ENCODE measurements around the gene MTA1.
A peak's percentile ranks its signal among the peaks of the same experiment; 100 is the strongest.

Gene MTA1

DNA sequence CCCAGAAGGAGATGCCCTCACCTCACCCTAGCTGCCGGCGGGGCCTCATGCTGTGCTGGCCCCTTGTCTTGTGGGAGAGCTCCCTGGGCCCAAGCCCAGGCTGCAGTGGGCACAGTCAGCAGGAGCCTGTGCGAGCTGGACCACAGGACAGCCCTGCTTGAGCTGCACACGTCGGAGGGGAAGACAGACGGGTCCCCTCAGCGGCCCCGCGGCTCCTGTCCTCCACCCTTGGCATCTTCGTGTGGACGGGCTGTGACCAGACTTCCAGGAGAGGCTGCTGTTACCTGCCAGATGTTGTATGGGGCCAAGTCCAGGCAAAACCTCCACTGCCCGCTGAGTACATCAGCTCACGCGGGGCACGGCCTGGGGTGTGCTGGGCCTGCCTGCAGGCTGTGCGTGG lies 30.7 kb upstream of the MTA1 start:
- TF ChIP-seq, protein P1, sequence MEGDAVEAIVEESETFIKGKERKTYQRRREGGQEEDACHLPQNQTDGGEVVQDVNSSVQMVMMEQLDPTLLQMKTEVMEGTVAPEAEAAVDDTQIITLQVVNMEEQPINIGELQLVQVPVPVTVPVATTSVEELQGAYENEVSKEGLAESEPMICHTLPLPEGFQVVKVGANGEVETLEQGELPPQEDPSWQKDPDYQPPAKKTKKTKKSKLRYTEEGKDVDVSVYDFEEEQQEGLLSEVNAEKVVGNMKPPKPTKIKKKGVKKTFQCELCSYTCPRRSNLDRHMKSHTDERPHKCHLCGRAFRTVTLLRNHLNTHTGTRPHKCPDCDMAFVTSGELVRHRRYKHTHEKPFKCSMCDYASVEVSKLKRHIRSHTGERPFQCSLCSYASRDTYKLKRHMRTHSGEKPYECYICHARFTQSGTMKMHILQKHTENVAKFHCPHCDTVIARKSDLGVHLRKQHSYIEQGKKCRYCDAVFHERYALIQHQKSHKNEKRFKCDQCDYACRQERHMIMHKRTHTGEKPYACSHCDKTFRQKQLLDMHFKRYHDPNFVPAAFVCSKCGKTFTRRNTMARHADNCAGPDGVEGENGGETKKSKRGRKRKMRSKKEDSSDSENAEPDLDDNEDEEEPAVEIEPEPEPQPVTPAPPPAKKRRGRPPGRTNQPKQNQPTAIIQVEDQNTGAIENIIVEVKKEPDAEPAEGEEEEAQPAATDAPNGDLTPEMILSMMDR (IDR thresholded peaks at IDR 0.05; ENCODE audit: low read depth, low read length), result no peak
- no peak for DNase-seq (ENCODE audit: low read depth)
- H3K4me3 ChIP-seq (ENCODE audit: low read depth, low read length), result no peak overlapping the region

DNA sequence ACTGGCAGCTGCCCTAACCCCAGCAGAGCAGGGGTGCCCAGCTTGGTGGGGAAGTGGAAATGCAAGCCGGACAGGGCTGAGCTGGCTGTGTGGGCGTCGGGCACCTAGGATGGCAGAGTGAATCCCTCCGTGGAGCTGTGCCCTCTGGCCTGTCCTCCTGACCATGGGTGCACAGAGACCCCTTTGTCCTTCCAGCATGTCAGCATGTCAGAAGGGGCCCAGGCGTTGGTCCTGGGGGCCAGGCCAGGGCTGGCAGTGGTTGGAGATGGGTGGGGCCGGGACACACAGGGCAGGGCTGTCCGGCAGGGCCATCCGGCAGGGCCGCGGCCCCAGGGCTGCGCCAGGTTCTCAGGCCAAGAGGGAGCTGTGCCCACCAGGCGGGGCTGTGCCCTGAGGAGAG lies 30.1 kb upstream of the MTA1 start:
- TF ChIP-seq MYC (IDR thresholded peaks at IDR 0.05; ENCODE audit: low read depth, low read length), result no peak
- TF ChIP-seq, protein P2, sequence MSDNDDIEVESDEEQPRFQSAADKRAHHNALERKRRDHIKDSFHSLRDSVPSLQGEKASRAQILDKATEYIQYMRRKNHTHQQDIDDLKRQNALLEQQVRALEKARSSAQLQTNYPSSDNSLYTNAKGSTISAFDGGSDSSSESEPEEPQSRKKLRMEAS (IDR thresholded peaks at IDR 0.05; ENCODE audit: low read depth, low read length), result no peak
- TF ChIP-seq POLR2A (IDR thresholded peaks at IDR 0.05; ENCODE audit: extremely low read depth, insufficient read length), result no peak
- TF ChIP-seq, protein P1 (IDR thresholded peaks at IDR 0.05; ENCODE audit: low read depth, low read length), result no peak
- H3K4me3 ChIP-seq (ENCODE audit: low read depth, low read length), result no peak overlapping the region
- no peak for DNase-seq (ENCODE audit: low read depth)

DNA sequence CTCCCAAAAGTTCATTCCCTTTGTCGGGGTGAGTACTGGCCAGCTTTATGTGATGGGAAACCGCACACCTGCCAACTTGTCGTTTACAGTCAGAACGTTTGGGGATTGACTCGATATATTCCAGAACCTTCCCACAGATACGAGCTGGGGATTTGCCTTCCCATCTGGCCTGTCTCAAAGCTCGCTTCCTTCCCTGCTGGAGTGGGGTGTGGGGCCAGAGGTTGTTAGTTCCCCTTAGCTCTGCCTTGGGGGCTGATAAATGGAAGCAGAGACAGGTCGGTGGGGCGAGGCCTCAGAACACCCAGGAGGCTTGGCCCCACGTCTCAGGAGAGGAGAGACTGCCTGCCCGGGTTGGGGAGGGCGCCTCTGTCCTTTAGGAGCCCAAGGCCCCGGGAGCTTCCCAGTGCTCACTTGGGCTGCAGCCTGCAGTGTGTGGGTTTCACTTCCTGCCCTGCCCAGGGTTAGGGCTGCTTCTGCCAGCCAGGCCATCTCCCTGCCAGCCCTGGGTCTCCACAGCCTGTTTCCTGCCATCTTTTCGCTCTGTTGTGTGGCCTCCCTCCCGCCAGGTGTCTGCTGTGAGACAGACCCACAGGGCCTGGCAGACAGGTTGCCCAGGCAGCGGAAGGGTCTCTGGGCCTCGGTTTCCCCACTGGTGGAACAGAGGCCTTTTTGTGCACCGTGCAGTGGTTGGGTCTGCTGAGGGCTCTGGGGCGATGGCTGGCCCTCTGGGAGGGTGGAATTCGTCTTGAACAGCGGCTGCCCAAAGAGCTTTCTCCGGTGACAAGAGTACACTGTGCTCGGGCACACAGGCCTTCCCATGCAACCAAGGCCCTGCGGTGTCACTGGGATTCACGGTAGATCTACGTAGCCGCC lies 29.4 kb upstream of the MTA1 start:
- TF ChIP-seq POLR2A (IDR thresholded peaks at IDR 0.05; ENCODE audit: extremely low read depth, insufficient read length), result no peak
- no peak for TF ChIP-seq MYC (IDR thresholded peaks at IDR 0.05; ENCODE audit: low read depth, low read length)
- TF ChIP-seq, protein P2 (IDR thresholded peaks at IDR 0.05; ENCODE audit: low read depth, low read length), result no peak
- TF ChIP-seq, protein P1 (IDR thresholded peaks at IDR 0.05; ENCODE audit: low read depth, low read length), result no peak
- no peak overlapping the region for H3K4me3 ChIP-seq (ENCODE audit: low read depth, low read length)
- DNase-seq (ENCODE audit: low read depth), result peak; percentile 57

DNA sequence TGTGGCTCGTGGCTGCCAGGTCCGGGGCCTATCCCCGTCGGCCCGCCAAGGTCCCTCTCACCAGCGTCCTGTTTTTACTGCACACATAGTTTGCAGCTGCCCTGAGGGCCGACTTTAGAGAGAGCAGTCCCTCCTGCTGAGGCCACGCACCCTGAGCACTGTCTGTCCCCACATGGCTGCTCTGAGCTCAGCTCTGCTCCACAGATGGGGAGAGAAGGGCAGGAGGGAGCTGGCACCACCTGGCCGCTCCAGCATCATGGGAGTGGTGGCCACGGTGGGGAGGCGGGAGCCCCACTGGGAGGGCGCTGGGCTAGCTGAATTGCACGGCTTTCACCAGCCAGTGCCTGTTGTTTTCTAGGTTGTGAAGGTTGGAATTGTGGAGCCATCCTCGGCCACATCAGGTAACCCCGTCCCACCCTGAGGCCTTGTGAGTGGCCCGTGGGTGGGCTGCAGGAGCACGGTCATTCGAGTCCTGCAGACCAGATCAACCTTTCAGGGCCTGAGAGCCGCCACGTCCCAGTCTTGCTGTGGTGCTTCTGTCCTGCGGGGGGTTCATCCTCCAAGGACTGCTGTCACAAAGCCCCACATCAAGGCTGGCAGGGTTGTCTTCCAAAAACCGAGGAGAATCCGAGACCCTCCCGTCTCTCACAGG lies 28.7 kb upstream of the MTA1 start:
- TF ChIP-seq, protein P2 (IDR thresholded peaks at IDR 0.05; ENCODE audit: low read depth, low read length), result no peak
- TF ChIP-seq MYC (IDR thresholded peaks at IDR 0.05; ENCODE audit: low read depth, low read length), result no peak
- no peak for DNase-seq (ENCODE audit: low read depth)
- H3K4me3 ChIP-seq (ENCODE audit: low read depth, low read length), result no peak overlapping the region

DNA sequence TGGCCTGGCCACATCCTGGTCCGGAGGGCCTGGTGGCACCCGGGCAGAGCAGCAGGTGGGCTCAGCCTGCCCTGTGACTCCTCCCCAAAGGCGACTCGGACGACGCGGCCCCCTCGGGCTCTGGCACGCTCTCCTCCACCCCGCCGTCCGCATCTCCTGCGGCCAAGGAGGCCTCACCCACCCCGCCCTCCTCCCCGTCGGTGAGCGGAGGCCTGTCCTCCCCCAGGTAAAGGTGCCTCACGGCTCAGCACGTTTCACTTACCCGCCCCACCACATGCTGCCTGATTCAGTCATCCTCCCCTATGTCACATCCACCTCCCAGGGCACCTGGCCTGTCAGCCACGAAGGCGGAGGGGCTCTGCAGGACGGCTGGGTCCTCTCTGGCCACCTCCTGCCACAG lies 28.1 kb upstream of the MTA1 start:
- TF ChIP-seq, protein P2 (IDR thresholded peaks at IDR 0.05; ENCODE audit: low read depth, low read length), result no peak
- TF ChIP-seq POLR2A (IDR thresholded peaks at IDR 0.05; ENCODE audit: extremely low read depth, insufficient read length), result no peak
- TF ChIP-seq, protein P1 (IDR thresholded peaks at IDR 0.05; ENCODE audit: low read depth, low read length), result no peak
- no peak for TF ChIP-seq MYC (IDR thresholded peaks at IDR 0.05; ENCODE audit: low read depth, low read length)
- H3K4me3 ChIP-seq (ENCODE audit: low read depth, low read length), result no peak overlapping the region
- no peak for DNase-seq (ENCODE audit: low read depth)

Data from NB4 (cell line).